ENCODE measurements around the gene DNAI2. TPM values are rescaled to one million over a fixed set of nuclear protein-coding genes. Genes with fewer than 3 reads are reported as not detected.
"Not testable (repeated sequence)": the region's sequence is repeated elsewhere in the genome, so short reads cannot be mapped to it uniquely, and the experiment has no call there.

The DNAI2 gene
- total RNA-seq, 1 donor from 2014 or later, result not detected

DNA sequence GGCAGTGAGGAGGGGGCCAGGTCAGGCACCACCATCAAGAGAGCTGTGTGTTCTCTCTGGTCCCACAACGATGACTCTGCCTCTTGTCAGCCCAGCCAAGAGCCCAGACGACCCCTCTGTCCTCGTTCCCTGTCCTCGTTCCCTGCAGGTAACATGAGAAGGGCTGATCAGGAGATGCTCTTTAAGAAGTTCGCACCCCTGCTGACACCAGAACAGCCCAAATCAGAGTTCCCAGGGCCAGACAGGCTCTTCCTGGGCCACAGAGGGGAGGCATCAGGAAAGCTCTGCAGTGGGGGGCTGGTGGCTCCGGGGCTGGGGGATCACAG lies 13.5 kb upstream of the DNAI2 start:
- TF ChIP-seq, protein P1, sequence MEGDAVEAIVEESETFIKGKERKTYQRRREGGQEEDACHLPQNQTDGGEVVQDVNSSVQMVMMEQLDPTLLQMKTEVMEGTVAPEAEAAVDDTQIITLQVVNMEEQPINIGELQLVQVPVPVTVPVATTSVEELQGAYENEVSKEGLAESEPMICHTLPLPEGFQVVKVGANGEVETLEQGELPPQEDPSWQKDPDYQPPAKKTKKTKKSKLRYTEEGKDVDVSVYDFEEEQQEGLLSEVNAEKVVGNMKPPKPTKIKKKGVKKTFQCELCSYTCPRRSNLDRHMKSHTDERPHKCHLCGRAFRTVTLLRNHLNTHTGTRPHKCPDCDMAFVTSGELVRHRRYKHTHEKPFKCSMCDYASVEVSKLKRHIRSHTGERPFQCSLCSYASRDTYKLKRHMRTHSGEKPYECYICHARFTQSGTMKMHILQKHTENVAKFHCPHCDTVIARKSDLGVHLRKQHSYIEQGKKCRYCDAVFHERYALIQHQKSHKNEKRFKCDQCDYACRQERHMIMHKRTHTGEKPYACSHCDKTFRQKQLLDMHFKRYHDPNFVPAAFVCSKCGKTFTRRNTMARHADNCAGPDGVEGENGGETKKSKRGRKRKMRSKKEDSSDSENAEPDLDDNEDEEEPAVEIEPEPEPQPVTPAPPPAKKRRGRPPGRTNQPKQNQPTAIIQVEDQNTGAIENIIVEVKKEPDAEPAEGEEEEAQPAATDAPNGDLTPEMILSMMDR (IDR thresholded peaks at IDR 0.05), result no peak
- Mint-ChIP-seq H3K27ac (ENCODE audit: unreplicated experiment) (no peak overlapping the region), H3K4me3 (ENCODE audit: unreplicated experiment) (no peak overlapping the region), H3K27me3 (ENCODE audit: low read depth) (peaks cover 6% of the 10 kb centered on the region), H3K9me3 (ENCODE audit: low read depth) (no peaks in the 10 kb centered on the region), H3K36me3 (ENCODE audit: low read depth) (no peaks in the 10 kb centered on the region), H3K4me1 (ENCODE audit: low read depth) (peaks cover 5% of the 10 kb centered on the region)
- DNase-seq (ENCODE audit: low spot score), result no peak

DNA sequence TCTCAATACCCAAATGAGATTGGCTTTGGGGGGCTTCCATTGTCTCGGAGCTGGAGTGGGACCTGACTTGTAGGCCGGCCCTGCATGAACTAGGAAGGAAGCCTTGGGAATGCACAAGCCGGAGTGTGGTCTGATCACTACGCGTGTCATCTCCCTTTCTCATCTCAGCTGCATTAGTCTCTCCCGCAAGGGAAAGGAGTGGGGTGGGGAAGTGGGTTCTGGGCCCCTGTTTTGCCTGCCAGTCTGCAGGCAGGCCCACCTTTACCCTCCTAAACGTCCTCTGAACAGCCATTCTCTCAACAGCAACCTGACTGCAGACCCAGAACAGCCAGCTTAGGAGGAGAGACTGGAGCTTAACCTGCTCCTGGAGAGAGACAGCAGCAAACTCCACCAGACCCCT lies 11.4 kb upstream of the DNAI2 start:
- no peak overlapping the region for H3K27ac Mint-ChIP-seq (ENCODE audit: unreplicated experiment)
- no peak overlapping the region for H3K4me3 Mint-ChIP-seq (ENCODE audit: unreplicated experiment)
- no peak for DNase-seq (ENCODE audit: low spot score)
- TF ChIP-seq, protein P1 (IDR thresholded peaks at IDR 0.05), result no peak
- H3K36me3 Mint-ChIP-seq (ENCODE audit: low read depth), result no peaks in the 10 kb centered on the region
- peaks cover 5% of the 10 kb centered on the region for H3K4me1 Mint-ChIP-seq (ENCODE audit: low read depth)
- H3K9me3 Mint-ChIP-seq (ENCODE audit: low read depth), result no peaks in the 10 kb centered on the region
- H3K27me3 Mint-ChIP-seq (ENCODE audit: low read depth), result peaks cover 6% of the 10 kb centered on the region

DNA sequence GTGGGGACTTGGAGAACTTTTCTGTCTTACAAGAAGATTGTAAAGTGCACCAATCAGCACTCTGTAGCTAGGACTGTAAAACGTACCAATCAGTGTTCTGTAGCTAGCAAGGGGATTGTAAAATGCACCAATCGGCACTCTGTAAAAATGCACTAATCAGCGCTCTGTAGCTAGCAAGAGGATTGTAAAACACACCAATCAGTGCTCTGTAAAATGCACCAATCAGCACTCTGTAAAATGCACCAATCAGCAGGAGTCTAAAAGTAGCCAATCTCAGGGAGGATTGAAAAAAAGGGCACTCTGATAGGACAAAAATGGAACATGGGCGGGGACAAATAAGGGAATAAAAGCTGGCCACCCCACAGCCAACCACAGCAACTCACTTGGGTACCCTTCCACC lies 7.0 kb upstream of the DNAI2 start:
- H3K4me3 Mint-ChIP-seq (ENCODE audit: unreplicated experiment); DNase-seq (ENCODE audit: low spot score); H3K27me3 Mint-ChIP-seq (ENCODE audit: low read depth); H3K36me3 Mint-ChIP-seq (ENCODE audit: low read depth); H3K27ac Mint-ChIP-seq (ENCODE audit: unreplicated experiment); H3K4me1 Mint-ChIP-seq (ENCODE audit: low read depth); H3K9me3 Mint-ChIP-seq (ENCODE audit: low read depth): not testable (repeated sequence)

DNA sequence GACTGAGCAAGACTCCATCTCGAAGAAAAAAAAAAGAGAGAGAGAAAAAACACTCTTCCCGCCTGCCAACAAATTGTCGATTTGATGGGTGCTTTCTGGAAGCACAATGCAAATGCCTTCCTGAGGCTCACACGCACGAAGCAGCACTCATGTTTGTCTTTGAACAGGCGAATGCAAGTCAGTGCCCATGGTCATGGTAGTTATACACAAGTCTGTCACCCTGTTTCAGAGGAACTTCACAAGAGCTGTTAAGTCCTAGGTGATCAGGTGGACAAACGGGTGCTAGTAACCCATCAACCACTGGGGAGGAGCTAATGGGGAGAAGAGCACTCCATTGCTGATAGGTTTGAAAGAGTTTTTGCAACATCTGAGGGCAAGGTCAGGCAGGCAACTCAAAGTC lies 6.5 kb upstream of the DNAI2 start:
- Mint-ChIP-seq H3K27me3 (ENCODE audit: low read depth) (peaks cover under 1% of the 10 kb centered on the region), H3K4me1 (ENCODE audit: low read depth) (peaks cover 12% of the 10 kb centered on the region), H3K4me3 (ENCODE audit: unreplicated experiment) (no peak overlapping the region), H3K27ac (ENCODE audit: unreplicated experiment) (no peak overlapping the region), H3K9me3 (ENCODE audit: low read depth) (no peaks in the 10 kb centered on the region), H3K36me3 (ENCODE audit: low read depth) (no peaks in the 10 kb centered on the region)
- TF ChIP-seq, protein P1 (IDR thresholded peaks at IDR 0.05), result no peak
- no peak for DNase-seq (ENCODE audit: low spot score)

DNA sequence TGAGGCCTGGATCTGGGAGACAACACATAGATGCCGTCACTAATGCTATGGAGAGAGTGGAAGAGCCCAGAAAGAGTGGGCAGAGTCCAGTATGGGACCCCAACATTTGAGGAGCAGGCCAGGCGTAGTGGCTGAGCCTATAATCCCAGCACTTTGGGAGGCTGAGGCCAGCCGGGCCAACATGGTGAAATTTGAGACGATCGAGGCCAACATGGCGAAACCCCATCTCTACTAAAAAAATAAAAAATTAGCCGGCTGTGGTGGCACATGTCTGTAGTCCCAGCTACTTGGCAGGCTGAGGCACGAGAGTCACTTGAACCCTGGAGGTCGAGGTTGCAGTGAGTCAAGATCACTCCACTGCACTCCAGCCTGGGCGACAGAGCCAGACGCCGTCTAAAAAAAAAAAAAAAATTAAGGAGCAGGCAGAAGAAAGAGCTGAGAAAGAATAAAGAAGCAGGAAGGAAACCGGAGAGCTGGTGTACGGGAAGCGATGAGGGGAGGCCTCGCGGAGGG lies 6.0 kb upstream of the DNAI2 start:
- no peak for DNase-seq (ENCODE audit: low spot score)
- Mint-ChIP-seq H3K27me3 (ENCODE audit: low read depth) (peaks cover 5% of the 10 kb centered on the region), H3K27ac (ENCODE audit: unreplicated experiment) (no peak overlapping the region), H3K4me1 (ENCODE audit: low read depth) (peaks cover 17% of the 10 kb centered on the region), H3K4me3 (ENCODE audit: unreplicated experiment) (no peak overlapping the region), H3K9me3 (ENCODE audit: low read depth) (no peaks in the 10 kb centered on the region), H3K36me3 (ENCODE audit: low read depth) (no peaks in the 10 kb centered on the region)
- TF ChIP-seq, protein P1 (IDR thresholded peaks at IDR 0.05), result no peak

DNA sequence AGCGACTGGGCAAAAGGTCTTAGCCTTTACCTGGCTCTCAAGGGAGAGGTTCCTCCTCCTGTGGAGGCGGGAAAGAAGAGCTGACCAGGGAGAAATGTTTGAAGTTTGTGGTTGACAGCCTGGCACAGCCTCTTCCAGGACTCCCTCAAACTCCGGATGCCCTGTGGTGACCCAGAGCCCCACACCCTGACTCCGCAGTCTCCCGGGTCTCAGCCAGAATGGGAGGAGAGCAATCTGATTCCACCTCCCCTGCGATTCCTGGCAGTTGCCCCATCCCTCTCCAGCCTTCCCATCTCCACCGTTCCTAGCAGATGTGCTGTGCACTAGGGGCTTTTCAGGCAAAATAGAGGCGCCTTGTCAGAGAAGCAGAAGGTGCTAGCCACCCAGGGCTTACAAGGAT lies 5.5 kb upstream of the DNAI2 start:
- H3K27ac Mint-ChIP-seq (ENCODE audit: unreplicated experiment), result no peak overlapping the region
- H3K36me3 Mint-ChIP-seq (ENCODE audit: low read depth), result no peaks in the 10 kb centered on the region
- peaks cover 20% of the 10 kb centered on the region for H3K4me1 Mint-ChIP-seq (ENCODE audit: low read depth)
- TF ChIP-seq, protein P1 (IDR thresholded peaks at IDR 0.05), result no peak
- no peaks in the 10 kb centered on the region for H3K9me3 Mint-ChIP-seq (ENCODE audit: low read depth)
- H3K4me3 Mint-ChIP-seq (ENCODE audit: unreplicated experiment), result no peak overlapping the region
- DNase-seq (ENCODE audit: low spot score), result no peak
- peaks cover 8% of the 10 kb centered on the region for H3K27me3 Mint-ChIP-seq (ENCODE audit: low read depth)

Measured in chondrocyte (in vitro differentiated cells).